Gastroesophageal sphincter (tissue), 3 donors: ENCODE measurements around the gene PREX1.

Experiments used
- CTCF ChIP-seq, 4 experiments: fragments of 200-600 bp in 2 of 4; fragments of 450-650 bp in 2 of 4; sonication (generic) in 1 of 4; IDR thresholded peaks; one replicate each; pipeline ENCODE4 v1.5.1; 2017 to 2019; ENCODE audit warnings: antibody characterized with exemption in 4 of 4, mild to moderate bottlenecking in 2 of 4, moderate library complexity in 2 of 4
- EP300 ChIP-seq: sonication (generic); formaldehyde crosslinking; IDR thresholded peaks from one replicate; pipeline ENCODE4 v1.6.1; 2017; ENCODE audit warnings: antibody characterized with exemption, mild to moderate bottlenecking

DNA sequence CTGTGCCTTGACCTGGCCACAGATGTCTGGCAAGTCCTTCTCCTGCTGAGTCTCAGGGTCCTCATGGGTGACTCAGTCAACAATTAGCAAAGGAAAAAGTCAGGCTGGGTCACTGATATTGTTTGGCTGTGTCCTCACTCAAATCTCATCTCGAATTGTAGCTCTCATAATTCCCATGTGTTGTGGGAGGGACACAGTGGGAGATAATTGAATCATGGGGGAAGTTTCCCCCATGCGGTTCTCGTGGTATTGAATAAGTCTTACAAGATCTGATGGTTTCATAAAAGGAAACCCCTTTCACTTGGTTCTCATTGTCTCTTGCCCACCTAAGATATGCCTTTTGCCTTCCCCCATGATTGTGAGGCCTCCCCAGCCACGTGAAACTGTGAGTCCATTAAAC, 45.7 kb downstream of the PREX1 start:
- TF ChIP-seq CTCF (IDR thresholded peaks at IDR 0.05) (no peak), EP300 (no peak)
